HCT116 (cell line): ENCODE data around the gene MESD. TPM values are rescaled to one million over a fixed set of nuclear protein-coding genes. Genes with fewer than 3 reads are reported as not detected.

Experiments used
- ATAC-seq: fragments of 200-7000 bp; cut with Tn5 transposase; 2 replicates; pipeline ENCODE4 v1.9.1; 2020; ENCODE audit warnings: mild to moderate bottlenecking, moderate library complexity
- BruUV-seq: library from RNA; stranded (reverse); fragments of 400-500 nt; replicated peaks from 2 replicates; lab custom pipeline; 2021; lab: Mats Ljungman, UMichigan
- CTCF ChIA-PET: fragments of 300-600 bp; sonication (Branson Sonifier 250); formaldehyde crosslinking; loops from one replicate; lab custom pipeline; 2021; ENCODE audit warnings: antibody characterized with exemption; lab: Charles Lee
- POLR2A ChIA-PET: fragments of 300-600, 350-600 bp; sonication (Branson Sonifier 250); formaldehyde crosslinking; loops from one replicate; lab custom pipeline; 2021; ENCODE audit warnings: antibody characterized with exemption; lab: Charles Lee
- RAD21 ChIA-PET, 2 experiments: fragments of 300-600 bp; sonication (Branson Sonifier 250); formaldehyde crosslinking; loops; one replicate each; lab custom pipeline; 2023; ENCODE audit warnings: low total read pairs in 2 of 2; ENCODE audit not compliant: uncharacterized antibody in 2 of 2, unreplicated experiment in 2 of 2, low non-redundant PET in 1 of 2; lab: Charles Lee
- DNase-seq: peaks from one replicate; pipeline ENCODE4 v3.0.0-alpha.2; 2010; ENCODE audit warnings: low read depth, low spot score
- H2AFZ ChIP-seq: fragments of 200-600 bp; shearing (Covaris generic), sonication (generic); 2 replicates; pipeline ENCODE4 v1.6.1; 2017; ENCODE audit warnings: low read depth, mixed run types, mixed read lengths, antibody characterized with exemption, low read length; ENCODE audit not compliant: poor library complexity, severe bottlenecking
- H3K27ac ChIP-seq: 2 replicates; pipeline ENCODE4 v1.5.1; 2012; ENCODE audit warnings: low read depth, low read length
- H3K27me3 ChIP-seq: fragments of 200-600 bp; sonication (generic); 2 replicates; pipeline ENCODE4 v1.6.1; 2016; ENCODE audit warnings: mixed run types, low read length, mixed read lengths; ENCODE audit not compliant: insufficient read depth
- H3K36me3 ChIP-seq, 2 experiments: fragments of 200-500 bp in 1 of 2; fragments of 200-600 bp in 1 of 2; sonication (Bioruptor generic) in 1 of 2; sonication (generic) in 1 of 2; 2 replicates each; pipeline versions ENCODE4 v1.5.1 to v1.6.1; 2014 to 2016; ENCODE audit warnings: low read length in 2 of 2, inconsistent platforms in 1 of 2, mixed read lengths in 1 of 2, mixed run types in 1 of 2; ENCODE audit not compliant: insufficient read depth in 2 of 2, control insufficient read depth in 1 of 2
- H3K4me1 ChIP-seq, 2 experiments: fragments of 200-600 bp in 1 of 2; sonication (generic) in 1 of 2; 2 replicates each; pipeline versions ENCODE4 v1.5.1 to v1.6.1; 2012 to 2017; ENCODE audit warnings: low read length in 2 of 2, inconsistent platforms in 1 of 2, mild to moderate bottlenecking in 1 of 2, mixed read lengths in 1 of 2, mixed run types in 1 of 2, moderate library complexity in 1 of 2; ENCODE audit not compliant: insufficient read depth in 2 of 2, control insufficient read depth in 1 of 2
- H3K4me2 ChIP-seq: fragments of 200-600 bp; sonication (generic); 2 replicates; pipeline ENCODE4 v1.6.1; 2017; ENCODE audit warnings: mixed run types, low read length, mixed read lengths
- H3K4me3 ChIP-seq, 2 experiments: fragments of 200-600 bp in 1 of 2; sonication (generic) in 1 of 2; replicated peaks in 1 of 2; 2 replicates each; pipeline ENCODE4 v1.5.1; 2011 to 2016; ENCODE audit warnings: low read length in 2 of 2, control low read depth in 1 of 2, low read depth in 1 of 2, mild to moderate bottlenecking in 1 of 2, mixed read lengths in 1 of 2, mixed run types in 1 of 2
- H3K79me2 ChIP-seq: fragments of 200-600 bp; sonication (generic); 2 replicates; pipeline ENCODE4 v1.6.1; 2017; ENCODE audit warnings: mild to moderate bottlenecking, mixed run types, low read length, moderate library complexity, mixed read lengths; ENCODE audit not compliant: insufficient read depth
- H3K9ac ChIP-seq: fragments of 200-600 bp; sonication (generic); 2 replicates; pipeline ENCODE4 v1.6.1; 2016; ENCODE audit warnings: low read length, mixed read lengths
- H3K9me2 ChIP-seq: fragments of 200-600 bp; sonication (generic), shearing (Covaris generic); 2 replicates; pipeline ENCODE4 v1.6.1; 2017; ENCODE audit warnings: mixed run types, mild to moderate bottlenecking, moderate library complexity; ENCODE audit not compliant: insufficient read depth
- H3K9me3 ChIP-seq, 2 experiments: fragments of 200-500 bp in 1 of 2; fragments of 200-600 bp in 1 of 2; sonication (Bioruptor generic) in 1 of 2; sonication (generic) in 1 of 2; 2 replicates each; pipeline ENCODE4 v1.6.1; 2014 to 2017; ENCODE audit warnings: low read length in 2 of 2, mixed read lengths in 2 of 2, inconsistent platforms in 1 of 2, low read depth in 1 of 2, mild to moderate bottlenecking in 1 of 2, mixed run types in 1 of 2, moderate library complexity in 1 of 2; ENCODE audit not compliant: control insufficient read depth in 1 of 2, insufficient read depth in 1 of 2
- H4K20me1 ChIP-seq: fragments of 200-600 bp; sonication (generic), shearing (Covaris generic); 2 replicates; pipeline ENCODE4 v1.6.1; 2017; ENCODE audit warnings: mixed run types, mild to moderate bottlenecking, moderate library complexity; ENCODE audit not compliant: insufficient read depth
- CBX3 ChIP-seq: IDR thresholded peaks from 2 replicates; pipeline ENCODE4 v1.6.1; 2012; ENCODE audit warnings: low read depth
- EGR1 ChIP-seq: IDR thresholded peaks from 2 replicates; pipeline ENCODE4 v1.6.1; 2012; ENCODE audit warnings: low read depth
- ELF1 ChIP-seq: IDR thresholded peaks from 2 replicates; pipeline ENCODE4 v1.6.1; 2012; ENCODE audit warnings: low read depth, borderline replicate concordance
- EZH2phosphoT487 ChIP-seq: fragments of 200-600 bp; IDR thresholded peaks from 2 replicates; pipeline ENCODE4 v1.6.1; 2018; ENCODE audit warnings: antibody characterized with exemption, borderline replicate concordance
- JUND ChIP-seq: IDR thresholded peaks from 2 replicates; pipeline ENCODE4 v1.6.1; 2012
- POLR2A ChIP-seq: IDR thresholded peaks from 2 replicates; pipeline ENCODE4 v1.7.0; 2011; ENCODE audit warnings: borderline replicate concordance; ENCODE audit not compliant: insufficient read depth, insufficient read length; ENCODE audit errors: extremely low read depth
- POLR2AphosphoS5 ChIP-seq: IDR thresholded peaks from 2 replicates; pipeline ENCODE4 v1.6.1; 2011; ENCODE audit warnings: mild to moderate bottlenecking, low read depth, low read length, moderate library complexity
- RAD21 ChIP-seq: IDR thresholded peaks from 2 replicates; pipeline ENCODE4 v1.6.1; 2012; ENCODE audit warnings: low read depth, mild to moderate bottlenecking
- SIN3A ChIP-seq: IDR thresholded peaks from 2 replicates; pipeline ENCODE4 v1.6.1; 2012; ENCODE audit warnings: low read depth
- SP1 ChIP-seq: IDR thresholded peaks from 2 replicates; pipeline ENCODE4 v1.6.1; 2012; ENCODE audit warnings: low read depth
- SRF ChIP-seq: IDR thresholded peaks from 2 replicates; pipeline ENCODE4 v1.6.1; 2012; ENCODE audit warnings: low read depth
- TCF7L2 ChIP-seq: IDR thresholded peaks from 2 replicates; pipeline ENCODE4 v1.7.0; 2011; ENCODE audit warnings: borderline replicate concordance, inconsistent platforms; ENCODE audit not compliant: insufficient read depth, insufficient read length; ENCODE audit errors: extremely low read depth
- YY1 ChIP-seq: IDR thresholded peaks from 2 replicates; pipeline ENCODE4 v1.6.1; 2011; ENCODE audit warnings: low read length, low read depth, moderate library complexity, mild to moderate bottlenecking; ENCODE audit not compliant: insufficient replicate concordance; ENCODE audit errors: extremely low read depth
- ZFX ChIP-seq: fragments of 450-650 bp; IDR thresholded peaks from 2 replicates; pipeline ENCODE4 v1.6.1; 2017
- ZNF274 ChIP-seq: fragments of 200-500 bp; sonication (Bioruptor generic); IDR thresholded peaks from 2 replicates; pipeline ENCODE4 v1.6.1; 2014; ENCODE audit warnings: mild to moderate bottlenecking, low read depth, low read length, inconsistent platforms
- intact Hi-C: fragments of 100-400 bp; cut with micrococcal nuclease; formaldehyde crosslinking; loops from 2 replicates; pipeline ENCODE4 v1.10.0; 2022
- total RNA-seq: library from RNA; stranded (reverse); gene quantifications from one replicate; pipeline ENCODE4 v1.2.1, GENCODE V29; 2021; ENCODE audit not compliant: unreplicated experiment
- TF ChIP-seq, protein P1 (sequence below): IDR thresholded peaks from 2 replicates; pipeline ENCODE4 v1.6.1; 2012
- TF ChIP-seq, protein P2 (sequence below): IDR thresholded peaks from 2 replicates; pipeline ENCODE4 v1.6.1; 2011; ENCODE audit warnings: mild to moderate bottlenecking, low read length, moderate library complexity; ENCODE audit not compliant: insufficient replicate concordance; ENCODE audit errors: extremely low read depth

Gene MESD
- total RNA-seq, 1 experiment from 2014 or later, result 22.5 TPM

DNA sequence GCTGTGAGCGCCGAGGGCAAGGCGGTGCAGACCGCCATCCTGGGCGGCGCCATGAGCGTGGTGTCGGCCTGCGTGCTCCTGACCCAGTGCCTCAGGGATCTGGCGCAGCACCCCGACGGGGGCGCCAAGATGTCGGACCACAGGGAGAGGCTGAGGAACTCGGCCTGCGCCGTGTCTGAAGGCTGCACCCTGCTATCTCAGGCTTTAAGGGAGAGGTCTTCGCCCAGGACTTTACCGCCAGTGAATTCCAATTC, 13.4 kb upstream of the MESD start:
- Histone ChIP-seq H3K9me3 (no peaks in the 10 kb centered on the region), H3K9me2 (no peaks in the 10 kb centered on the region), H4K20me1 (no peaks in the 10 kb centered on the region), H3K4me1 (peaks cover 15 to 25% of the 10 kb centered on the region in 2 experiments), H3K4me2 (0 out of 2 replicates have a peak overlapping the region, but pooled peaks have one; percentile 79), H3K36me3 (peaks cover 0 to 7% of the 10 kb centered on the region in 2 experiments; a peak in 1 of 4 replicates), H3K79me2 (peaks cover 43% of the 10 kb centered on the region), H3K27me3 (no peaks in the 10 kb centered on the region), H3K27ac (no peak overlapping the region; the same call in 1 of the 2 replicates), H3K9ac (no peak overlapping the region), H3K4me3 (no peak overlapping the region), H2AFZ (no peak overlapping the region)
- POLR2A ChIA-PET, result no interaction called here
- intact Hi-C loops, result loop anchor here (5.0 kb wide), 1 partner anchor 89 kb away; no protein-coding TSS in a partner anchor
- ATAC-seq, result no peak
- CTCF ChIA-PET, result no interaction called here
- no peak for DNase-seq
- RAD21 ChIA-PET, result no interaction called here
- BruUV-seq, result no TSS peak
- no peak for TF ChIP-seq POLR2AphosphoS5
- TF ChIP-seq EZH2phosphoT487, result no peak
- TF ChIP-seq SP1, result no peak

DNA sequence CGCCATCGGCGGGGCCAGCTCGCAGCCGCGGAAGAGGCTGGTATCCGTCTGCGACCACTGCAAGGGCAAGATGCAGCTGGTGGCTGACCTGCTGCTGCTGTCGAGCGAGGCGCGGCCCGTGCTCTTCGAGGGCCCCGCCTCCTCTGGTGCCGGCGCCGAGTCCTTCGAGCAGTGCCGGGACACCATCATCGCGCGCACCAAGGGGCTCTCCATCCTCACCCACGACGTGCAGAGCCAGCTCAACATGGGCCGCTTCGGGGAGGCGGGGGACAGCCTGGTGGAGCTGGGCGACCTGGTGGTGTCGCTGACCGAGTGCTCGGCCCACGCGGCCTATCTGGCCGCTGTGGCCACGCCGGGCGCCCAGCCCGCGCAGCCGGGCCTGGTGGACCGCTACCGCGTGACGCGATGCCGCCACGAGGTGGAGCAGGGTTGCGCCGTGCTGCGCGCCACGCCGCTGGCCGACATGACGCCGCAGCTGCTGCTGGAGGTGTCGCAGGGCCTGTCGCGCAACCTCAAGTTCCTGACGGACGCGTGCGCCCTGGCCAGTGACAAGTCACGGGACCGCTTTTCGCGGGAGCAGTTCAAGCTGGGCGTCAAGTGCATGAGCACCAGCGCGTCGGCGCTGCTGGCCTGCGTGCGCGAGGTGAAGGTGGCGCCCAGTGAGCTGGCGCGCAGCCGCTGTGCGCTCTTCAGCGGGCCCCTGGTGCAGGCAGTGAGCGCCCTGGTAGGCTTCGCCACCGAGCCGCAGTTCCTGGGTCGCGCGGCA, 12.9 kb upstream of the MESD start:
- Histone ChIP-seq H3K9me2 (no peaks in the 10 kb centered on the region), H3K9ac (peak overlapping the region; percentile 86), H3K79me2 (peaks cover 43% of the 10 kb centered on the region), H2AFZ (no peak overlapping the region), H4K20me1 (no peaks in the 10 kb centered on the region), H3K4me3 (peak overlapping the region; percentile 66 to 77), H3K36me3 (peaks cover 0 to 7% of the 10 kb centered on the region in 2 experiments; a peak in 1 of 4 replicates), H3K4me2 (peak overlapping the region; percentile 79), H3K27ac (peak overlapping the region; percentile 90), H3K4me1 (peaks cover 15 to 30% of the 10 kb centered on the region in 2 experiments), H3K9me3 (no peaks in the 10 kb centered on the region), H3K27me3 (no peaks in the 10 kb centered on the region)
- intact Hi-C loops, result loop anchor here (5.0 kb wide), 1 partner anchor 90 kb away; no protein-coding TSS in a partner anchor
- ChIA-PET RAD21 (no interaction called here), CTCF (interaction anchor here (2.9 kb wide), 1 partner anchor 264 kb away, joined by 18 read pairs; no protein-coding TSS in a partner anchor), POLR2A (no interaction called here)
- DNase-seq, result no peak
- peak; percentile 6; the same call in 1 of the 2 replicates for ATAC-seq
- BruUV-seq, result no TSS peak
- TF ChIP-seq, protein P1, sequence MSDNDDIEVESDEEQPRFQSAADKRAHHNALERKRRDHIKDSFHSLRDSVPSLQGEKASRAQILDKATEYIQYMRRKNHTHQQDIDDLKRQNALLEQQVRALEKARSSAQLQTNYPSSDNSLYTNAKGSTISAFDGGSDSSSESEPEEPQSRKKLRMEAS, result no peak
- TF ChIP-seq ZNF274 (no peak), POLR2A (no peak), JUND (no peak), RAD21 (no peak), ELF1 (no peak), SP1 (no peak), SIN3A (no peak), TCF7L2 (no peak), POLR2AphosphoS5 (no peak), EGR1 (no peak), SRF (no peak), YY1 (no peak), ZFX (no peak), CBX3 (no peak)
- TF ChIP-seq, protein P2, sequence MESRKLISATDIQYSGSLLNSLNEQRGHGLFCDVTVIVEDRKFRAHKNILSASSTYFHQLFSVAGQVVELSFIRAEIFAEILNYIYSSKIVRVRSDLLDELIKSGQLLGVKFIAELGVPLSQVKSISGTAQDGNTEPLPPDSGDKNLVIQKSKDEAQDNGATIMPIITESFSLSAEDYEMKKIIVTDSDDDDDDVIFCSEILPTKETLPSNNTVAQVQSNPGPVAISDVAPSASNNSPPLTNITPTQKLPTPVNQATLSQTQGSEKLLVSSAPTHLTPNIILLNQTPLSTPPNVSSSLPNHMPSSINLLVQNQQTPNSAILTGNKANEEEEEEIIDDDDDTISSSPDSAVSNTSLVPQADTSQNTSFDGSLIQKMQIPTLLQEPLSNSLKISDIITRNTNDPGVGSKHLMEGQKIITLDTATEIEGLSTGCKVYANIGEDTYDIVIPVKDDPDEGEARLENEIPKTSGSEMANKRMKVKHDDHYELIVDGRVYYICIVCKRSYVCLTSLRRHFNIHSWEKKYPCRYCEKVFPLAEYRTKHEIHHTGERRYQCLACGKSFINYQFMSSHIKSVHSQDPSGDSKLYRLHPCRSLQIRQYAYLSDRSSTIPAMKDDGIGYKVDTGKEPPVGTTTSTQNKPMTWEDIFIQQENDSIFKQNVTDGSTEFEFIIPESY, result no peak
